NOMO-1 (cell line): ENCODE data around the gene MAML2.
"Not testable (repeated sequence)": the region's sequence is repeated elsewhere in the genome, so short reads cannot be mapped to it uniquely, and the experiment has no call there.

Experiments
- DNase-seq, 2 experiments: peaks; one replicate each; lab custom pipeline; 2025; ENCODE audit not compliant: unreplicated experiment in 2 of 2; lab: John Stamatoyannopoulos, UW

Gene MAML2

DNA sequence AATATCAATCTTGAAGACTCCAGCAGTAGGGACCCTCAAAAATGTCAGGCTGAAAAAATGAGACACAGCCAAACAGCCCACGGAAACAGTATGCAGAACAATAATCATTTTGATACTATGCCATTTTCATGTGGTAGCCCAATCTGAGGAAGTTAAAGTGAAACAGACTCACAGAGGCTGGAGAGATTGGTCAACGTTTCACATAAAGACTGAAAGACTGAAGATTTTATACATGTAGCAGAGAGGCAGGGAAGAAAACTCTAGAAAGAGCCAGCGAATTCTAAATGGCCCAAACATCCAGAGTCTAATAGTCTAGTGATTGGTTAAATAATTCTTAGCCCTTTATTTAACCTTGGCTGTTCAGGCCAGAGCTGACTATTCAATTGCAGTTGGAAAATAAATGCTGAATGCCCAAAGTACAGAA is 49.4 kb downstream of the MAML2 start:
- DNase-seq, result peak in 1 of 2 experiments; percentile 55

DNA sequence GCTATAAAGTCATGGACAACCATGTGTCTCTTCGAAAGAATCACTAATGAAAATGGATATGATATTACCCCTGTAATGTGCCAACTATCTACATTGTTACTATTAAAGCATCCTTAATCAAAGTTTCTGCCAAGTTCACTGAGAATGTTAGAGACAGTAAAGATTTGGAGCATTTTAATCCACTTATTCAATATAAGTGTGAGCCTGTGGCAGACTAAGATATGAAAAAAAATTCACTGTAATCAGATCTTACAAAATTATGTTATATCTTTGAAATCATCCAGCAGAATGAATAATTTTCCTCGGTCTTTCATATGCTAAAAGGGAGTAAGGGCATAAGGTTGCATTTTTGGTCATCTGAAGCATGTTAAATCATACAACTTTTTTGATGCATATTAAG is 49.9 kb downstream of the MAML2 start:
- no peak for DNase-seq

DNA sequence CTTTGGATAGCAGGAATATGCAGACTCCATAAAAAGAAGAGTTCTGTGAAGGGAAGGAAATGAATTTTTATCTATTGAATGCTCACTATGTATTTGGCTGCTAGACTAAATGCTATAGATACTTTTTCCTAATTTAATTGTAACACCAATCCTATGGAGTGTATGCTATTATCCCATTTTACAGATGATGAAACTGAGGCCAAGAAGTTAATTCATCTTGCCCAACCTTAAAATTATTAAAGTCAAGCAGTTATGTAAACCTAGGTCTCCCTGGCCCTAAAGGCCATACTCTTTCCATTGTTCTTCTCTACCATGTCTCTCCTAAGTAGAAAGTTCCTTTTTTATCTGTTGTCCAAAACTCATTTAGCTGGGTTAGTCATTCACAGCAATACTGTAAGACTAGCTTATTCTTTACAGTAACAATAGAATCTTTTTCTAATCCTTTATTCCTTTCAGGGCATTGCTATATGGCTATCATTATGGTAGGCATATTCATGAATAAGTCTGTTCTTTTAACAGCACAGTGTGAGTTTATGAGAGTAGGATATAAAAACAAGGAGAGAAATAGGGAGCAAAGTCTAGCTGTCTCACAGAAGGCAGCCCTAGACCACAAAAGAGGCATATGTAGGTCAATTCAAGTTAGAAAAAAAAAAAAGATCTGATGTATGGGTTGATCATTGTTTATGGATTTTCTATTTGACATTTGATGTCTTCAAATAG is 50.5 kb downstream of the MAML2 start:
- DNase-seq, result no peak

DNA sequence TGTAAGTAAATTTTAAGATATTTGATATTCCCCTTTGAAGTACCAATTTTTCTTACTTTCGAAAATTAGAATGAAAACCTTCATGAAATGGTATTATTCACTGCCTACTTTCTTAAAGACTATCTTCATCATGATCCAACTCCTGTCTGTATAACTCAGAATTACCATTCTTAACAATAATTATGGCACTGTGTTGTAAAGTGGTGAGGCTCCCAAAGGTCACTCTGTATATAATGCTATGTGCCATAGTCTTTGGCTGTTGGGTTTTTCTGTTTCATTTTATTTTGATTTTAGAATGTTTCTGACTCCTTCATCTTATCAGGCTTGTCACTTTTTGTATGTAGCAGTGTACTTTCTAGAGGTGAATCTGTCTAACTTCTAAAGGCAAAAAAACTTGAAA is 52.4 kb downstream of the MAML2 start:
- DNase-seq, result no peak

DNA sequence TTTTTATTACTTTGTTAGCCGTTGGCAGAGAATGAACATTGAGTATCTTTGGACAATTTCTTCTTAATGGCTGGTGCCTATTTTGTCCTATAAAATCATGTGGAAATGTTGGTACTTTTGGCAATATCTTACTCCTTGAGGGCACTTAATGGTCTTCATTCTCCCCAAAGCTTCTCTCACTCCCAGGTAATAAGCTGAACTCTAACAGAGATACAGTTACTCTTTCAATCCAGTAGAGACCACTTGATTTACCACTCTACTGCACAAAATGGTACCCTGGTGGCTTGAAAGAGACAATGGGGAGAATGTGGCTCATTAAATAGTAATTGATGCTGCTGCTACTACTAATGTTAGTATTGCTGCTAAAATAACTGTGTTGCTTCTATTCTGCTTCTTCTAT is 53.0 kb downstream of the MAML2 start:
- no peak for DNase-seq

DNA sequence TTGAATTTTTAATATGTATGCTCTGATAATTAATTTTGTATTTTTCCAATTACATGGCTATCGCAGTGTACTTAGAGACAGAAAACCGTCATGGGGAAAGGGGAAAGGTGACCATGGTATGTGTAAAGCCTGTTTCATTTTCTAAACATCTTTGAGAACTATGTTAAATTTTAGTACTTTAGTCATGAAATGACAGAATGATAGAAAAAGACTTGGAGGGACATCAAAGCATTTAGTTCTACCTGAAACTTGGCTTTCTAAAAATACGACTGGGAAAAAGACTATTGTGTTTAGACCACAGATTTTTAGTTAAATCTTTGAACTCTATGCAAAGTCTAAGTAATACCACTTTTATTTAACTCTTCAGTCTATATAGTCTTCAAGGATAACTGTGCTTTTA is 54.1 kb downstream of the MAML2 start:
- DNase-seq, result no peak

DNA sequence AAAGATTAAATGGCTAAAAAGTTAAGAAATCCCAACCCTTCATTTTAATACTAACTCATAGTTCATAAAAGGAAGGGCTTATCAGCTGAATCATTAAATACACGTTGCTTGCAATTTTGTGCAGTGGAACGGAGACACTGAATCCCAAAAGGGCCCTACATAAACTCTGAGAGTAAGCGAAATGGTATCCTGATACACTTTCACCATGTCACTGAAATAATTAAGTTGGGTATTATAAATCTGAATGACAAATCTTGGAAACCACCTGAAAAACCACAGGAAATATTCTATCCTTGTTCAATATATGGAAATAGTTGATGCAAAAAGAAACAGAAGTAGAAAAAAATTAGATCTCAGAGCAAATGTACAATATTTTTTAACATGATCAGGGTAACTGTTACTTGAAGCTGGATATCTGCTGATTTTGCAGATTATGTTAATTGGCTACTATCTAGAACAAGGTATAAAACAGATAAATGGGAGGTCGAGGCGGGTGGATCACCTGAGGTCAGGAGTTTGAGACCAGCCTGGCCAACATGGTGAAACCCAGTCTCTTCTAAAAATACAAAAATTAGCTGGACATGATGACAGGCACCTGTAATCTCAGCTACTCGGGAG is 55.1 kb downstream of the MAML2 start:
- DNase-seq, result no peak

DNA sequence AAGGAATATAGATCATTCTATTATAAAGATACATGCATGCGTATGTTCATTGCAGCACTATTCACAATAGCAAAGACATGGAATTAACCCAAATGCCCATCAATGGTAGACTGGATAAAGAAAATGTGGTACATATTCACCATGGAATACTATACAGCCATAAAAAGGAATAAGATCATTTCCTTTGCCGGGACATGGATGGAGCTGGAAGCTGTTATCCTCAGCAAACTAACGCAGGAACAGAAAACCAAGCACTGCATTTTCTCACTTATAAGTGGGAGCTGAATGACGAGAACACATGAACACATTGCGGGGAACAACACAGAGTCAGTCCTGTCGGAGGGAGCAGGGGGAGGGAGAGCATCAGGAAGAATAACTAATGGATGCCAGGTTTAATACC is 57.0 kb downstream of the MAML2 start:
- not testable (repeated sequence) for DNase-seq

DNA sequence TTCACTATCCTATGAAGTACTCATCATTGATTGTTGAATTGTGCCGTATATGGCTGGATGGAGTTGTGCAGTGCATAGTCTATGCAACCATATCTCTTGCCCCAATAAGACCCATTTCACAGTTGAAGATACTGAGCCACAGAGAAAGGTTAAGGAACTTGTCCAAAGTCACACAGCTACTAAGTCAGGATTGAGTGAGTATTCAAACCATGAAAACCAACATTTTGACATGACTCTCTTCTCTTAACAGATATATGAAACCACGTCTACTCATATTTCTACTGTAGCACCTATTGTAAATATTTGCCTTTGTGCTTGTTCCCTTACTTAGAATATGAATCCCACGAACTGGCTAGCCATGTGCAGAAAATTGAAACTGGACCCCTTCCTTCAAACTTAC is 58.1 kb downstream of the MAML2 start:
- DNase-seq, result no peak

DNA sequence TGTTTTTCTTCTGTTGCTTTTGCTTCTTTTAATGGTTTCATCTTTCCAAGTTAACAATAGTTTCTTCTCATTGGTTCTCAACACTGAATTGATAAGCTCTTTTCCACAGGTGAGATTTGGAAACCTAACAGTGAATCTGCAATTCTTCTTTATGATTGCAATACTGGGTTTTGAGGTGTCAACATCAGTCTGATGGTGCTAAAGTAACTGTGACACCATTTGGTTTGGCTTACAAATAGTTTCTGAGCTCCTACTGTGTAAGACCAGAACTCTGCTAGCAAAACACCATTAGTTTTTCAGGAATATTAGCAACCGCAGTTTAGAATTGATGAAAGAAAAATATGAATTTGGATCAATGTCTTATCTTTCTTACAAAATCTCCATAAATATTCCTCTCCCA is 58.6 kb downstream of the MAML2 start:
- DNase-seq, result no peak

DNA sequence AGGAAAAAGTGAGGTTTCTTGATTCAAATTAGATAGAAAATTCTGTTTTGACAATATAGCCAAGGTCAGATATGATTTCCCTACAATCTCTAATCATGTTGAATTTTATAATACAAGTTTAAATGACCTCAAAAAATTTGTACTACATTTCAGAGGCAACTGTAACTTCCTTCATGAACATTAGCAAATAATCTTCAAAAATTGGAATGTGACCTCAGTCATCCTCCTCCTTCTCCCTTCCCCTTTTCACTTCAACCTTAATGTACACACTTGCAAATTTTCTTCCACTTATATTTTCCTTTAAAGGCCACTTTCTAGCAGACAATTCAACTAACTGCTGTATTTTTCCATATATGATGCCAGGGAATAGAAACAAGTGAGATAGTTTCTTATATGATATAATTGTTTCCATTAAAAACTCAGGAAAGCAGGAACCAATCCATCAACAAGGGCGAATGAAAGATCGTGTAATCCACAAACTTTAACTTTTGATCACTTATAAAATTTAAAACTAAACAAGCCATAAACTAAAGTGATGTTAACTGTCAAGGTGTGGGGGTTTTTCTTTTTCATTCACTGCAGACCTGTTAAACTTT is 60.3 kb downstream of the MAML2 start:
- DNase-seq, result no peak

DNA sequence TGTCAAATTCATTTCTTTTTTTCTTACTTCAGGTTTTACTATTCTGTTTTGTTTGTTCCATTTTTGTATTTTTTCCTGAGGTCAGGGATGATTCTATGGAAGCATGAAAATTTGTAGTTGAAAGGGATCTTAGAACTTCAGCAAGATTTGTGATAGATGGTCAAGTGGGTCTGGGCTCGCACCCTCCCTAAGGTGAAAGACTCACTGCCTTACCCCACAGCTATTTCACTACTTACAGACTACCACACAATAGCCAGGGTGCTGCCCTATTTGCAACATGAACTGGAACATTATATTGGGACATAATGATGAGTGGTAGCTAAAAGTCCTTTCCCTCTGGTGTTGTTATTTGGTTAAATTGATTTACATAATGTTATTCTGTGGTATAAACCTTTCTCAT is 62.6 kb downstream of the MAML2 start:
- no peak for DNase-seq

DNA sequence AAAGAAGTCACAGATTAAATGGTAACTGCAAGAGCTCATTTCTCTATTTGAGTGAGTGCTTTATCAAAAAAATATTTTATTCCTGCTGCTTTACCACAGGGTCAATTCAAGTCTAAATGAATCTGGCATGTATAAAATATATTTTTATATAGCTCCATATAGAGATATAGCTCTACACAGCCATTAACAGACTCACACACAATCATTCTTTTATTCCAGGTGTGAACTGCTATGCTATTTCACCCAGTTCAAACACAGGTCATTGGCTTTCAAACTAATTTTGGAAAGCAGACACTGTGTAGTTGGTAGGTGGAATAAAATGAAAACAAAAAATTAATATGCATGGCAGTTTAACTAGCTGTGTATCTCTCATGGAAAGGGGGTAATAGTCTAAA is 63.1 kb downstream of the MAML2 start:
- no peak for DNase-seq

DNA sequence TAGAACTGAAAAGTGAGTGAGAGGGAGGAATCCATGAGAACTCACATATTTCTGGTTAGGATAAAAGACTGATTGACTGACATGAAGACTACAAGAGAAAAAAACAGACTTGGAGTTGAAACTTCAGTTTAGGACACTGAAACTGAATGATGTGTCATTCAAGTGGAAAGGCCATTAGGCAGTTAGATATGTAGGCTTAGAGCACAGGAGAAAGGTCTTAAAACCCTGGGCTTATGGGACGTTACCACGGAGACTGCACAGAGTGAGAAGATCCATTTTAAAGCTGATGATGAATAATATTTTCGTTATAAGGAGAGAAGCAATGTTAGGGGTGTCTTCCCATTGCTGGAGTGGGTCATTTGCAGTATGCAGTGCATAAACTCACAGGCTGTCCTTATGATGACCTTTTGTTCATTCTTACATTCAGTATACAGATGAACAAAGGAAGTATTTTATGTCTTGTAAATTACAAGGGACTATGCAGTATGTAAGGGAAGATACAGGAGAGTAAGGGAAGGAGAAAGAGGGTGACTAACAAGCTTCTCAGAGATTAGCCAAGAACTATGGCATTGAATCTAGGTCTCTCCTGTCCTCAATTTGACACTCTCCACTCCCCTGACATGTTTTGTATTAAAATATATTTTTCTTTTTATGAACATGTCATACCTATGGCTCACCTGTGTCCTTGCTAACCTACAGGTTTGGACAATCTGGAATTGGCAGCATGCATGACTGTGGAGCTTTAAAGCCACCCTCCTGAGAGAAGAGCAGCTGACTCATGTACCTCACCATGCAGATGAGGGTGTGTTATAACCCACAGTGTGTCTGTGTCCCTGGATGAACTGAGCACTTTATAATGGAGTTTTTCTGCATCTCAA is 63.7 kb downstream of the MAML2 start:
- DNase-seq, result no peak

DNA sequence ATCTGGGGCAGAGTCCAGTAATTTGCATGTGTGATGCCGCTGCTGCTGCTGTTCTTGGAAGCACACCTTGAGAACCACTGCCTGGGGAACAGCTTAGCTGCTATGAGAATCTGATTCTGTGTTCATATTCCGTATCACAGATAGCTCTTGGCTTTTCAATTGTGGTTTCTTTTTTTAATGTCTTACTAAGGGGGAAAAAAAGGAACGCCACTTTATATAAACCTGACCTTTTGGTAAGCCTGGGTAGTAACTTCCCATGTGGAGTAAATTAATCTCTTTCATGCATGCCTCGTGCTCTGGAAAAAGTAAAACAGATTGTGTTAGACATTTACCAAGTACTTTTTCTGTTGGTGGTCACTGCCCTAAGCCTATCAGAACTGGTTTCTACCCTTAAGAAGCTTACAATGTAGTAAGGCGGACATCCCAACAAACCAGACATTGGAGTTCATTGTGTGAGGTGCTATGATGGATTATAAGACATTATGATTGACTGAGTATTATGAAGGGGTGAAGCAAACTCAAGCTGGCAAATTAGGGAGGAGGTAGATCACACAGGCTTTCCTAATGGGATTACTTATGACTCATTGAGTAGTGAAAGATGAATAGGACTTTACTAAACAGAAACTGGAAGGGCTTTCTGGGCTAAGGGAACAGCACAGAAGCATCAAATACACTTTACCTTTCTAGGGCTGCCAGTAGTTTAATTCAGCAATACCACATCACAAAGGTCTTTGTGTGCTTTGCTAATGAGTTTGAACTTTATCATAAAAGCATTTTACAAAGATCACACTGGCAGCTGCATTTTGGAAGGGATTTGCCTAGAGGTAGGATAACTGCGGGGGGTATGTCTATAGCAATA is 64.7 kb downstream of the MAML2 start:
- no peak for DNase-seq

DNA sequence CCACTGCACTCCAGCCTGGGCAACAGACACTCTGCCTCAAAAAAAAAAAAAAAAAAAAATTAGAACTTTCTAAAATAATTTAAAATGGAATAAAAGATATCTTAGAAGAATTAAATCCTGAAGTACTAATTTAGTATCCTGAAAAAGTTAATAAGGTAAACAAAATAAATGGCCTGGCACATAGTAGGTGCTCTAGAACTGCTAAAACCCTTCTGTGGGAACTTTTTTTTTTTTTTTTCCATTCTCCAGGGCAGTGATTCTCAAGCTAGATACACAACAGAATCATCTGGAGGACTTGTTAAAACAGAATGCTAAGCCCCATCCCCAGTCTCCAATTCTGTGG is 65.3 kb downstream of the MAML2 start:
- DNase-seq, result no peak

DNA sequence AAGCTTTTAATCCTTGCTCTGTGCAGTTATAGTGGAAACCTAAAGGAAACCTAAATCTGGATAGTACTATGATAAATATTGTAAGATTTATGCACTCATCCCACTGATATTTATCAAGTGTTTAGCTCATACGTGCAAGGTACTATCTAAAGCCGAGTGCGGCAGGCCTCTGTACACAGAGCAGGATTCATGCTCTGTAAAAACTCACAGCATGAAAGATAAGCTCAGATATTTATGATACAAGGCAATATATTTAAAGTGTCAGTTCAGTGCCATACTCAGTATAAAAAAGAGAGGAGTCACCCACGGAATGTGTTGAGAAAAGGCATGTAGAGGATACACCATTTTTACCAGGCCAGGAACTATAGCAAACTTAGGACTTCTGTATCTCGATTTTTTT is 66.2 kb downstream of the MAML2 start:
- no peak for DNase-seq

DNA sequence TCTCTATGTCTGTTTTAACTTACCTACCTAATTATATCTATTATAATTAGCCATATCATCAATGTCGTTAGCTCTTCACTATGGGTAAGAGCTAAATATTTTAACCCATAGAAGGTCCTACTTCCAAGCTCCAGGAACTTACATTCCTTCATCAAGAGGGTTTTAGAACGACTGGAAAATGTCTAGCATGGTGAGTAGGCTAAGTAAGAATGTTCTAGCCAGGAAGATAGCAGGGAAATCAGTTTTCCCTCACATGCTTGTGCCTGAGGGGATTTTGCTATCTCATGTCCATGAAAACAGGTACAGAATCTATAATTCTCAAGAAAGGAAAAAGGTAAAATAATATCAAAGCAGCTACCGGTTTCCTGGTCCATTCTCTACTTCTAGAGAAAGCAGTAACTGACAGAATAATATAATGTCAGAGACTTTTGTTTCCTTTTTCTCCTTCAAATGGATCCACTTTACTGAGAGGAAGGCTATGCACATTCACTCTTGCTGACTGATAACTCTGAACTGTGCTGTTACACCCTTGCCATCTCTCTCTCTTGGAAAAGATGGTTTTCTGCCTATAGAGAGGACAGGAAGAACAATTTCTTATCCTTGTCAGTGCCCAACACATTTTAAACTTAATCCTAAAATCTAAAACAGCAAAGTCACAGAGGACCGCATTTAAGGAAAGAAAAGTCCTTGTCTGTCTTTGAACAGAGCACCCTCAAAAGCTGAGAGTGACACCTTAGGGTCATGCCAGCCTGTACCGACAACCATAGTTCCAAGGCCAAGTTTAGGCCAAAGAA is 67.0 kb downstream of the MAML2 start:
- DNase-seq, result no peak

DNA sequence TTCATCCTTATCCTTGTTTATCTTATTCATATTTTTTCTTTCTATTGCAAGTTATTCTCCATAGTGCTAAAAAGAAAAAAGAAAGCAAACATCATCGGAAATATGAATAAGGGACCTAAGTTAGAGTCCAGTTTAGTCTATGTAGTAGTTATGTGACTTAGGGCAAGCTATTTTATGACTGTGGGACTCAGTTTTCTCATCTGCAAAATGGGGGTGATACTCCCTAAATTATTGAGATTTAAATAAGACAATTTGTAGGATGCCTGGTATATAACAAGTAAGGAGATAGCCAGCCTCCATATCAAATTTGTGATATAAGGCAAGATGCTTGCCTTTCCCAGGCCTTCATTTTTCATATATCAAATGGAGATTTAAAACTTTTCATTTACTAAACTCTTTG is 69.5 kb downstream of the MAML2 start:
- no peak for DNase-seq
